K562 (cell line): ENCODE results near the gene TMEM184B. TPM values are rescaled to one million over a fixed set of nuclear protein-coding genes. Genes with fewer than 3 reads are reported as not detected.

ENCODE experiments used
- ATAC-seq: fragments of 200-7000 bp; cut with Tn5 transposase; 3 replicates; pipeline ENCODE4 v1.9.1; 2020; ENCODE audit warnings: moderate library complexity
- BruUV-seq: library from RNA; stranded (reverse); fragments of 400-500 nt; replicated peaks from 2 replicates; lab custom pipeline; 2021; lab: Mats Ljungman, UMichigan
- CTCF ChIA-PET: fragments of 300-600 bp; formaldehyde crosslinking; extraction: SDS; loops from one replicate; lab custom pipeline; 2021; ENCODE audit warnings: low intra/inter-chr PET ratio; lab: Yijun Ruan, JAX
- POLR2A ChIA-PET: fragments of 300-600, 350-650 bp; sonication (Branson Sonifier 250); formaldehyde crosslinking; extraction: SDS; loops from one replicate; lab custom pipeline; 2021; ENCODE audit warnings: antibody characterized with exemption, inconsistent platforms; lab: Yijun Ruan, JAX
- DNase-seq, 4 experiments: peaks; one replicate each; pipeline versions ENCODE4 v3.0.0 to v3.0.0-alpha.2; 2011 to 2018; ENCODE audit warnings: low spot score in 3 of 4, mixed read lengths in 3 of 4; ENCODE audit errors: extremely low read depth in 1 of 4
- FAIRE-seq: peaks from 2 replicates; lab custom pipeline; 2011; peaks lifted over from hg19 to GRCh38; lab: Jason Lieb, UNC
- H2AFZ ChIP-seq: 2 replicates; pipeline ENCODE4 v1.6.0; 2011; ENCODE audit warnings: low read depth, low read length, control low read depth, inconsistent platforms
- H3K27ac ChIP-seq: fragments of 200-600 bp; 3 replicates; pipeline ENCODE4 v1.8.0; 2011; ENCODE audit warnings: low read depth, mild to moderate bottlenecking, control low read depth, inconsistent platforms, low read length, moderate library complexity, mixed read lengths; ENCODE audit errors: extremely low read depth
- H3K27me3 ChIP-seq, 2 experiments: fragments of 300-600 bp in 1 of 2; 2 replicates in 1 of 2; 3 replicates in 1 of 2; pipeline versions ENCODE4 v1.6.0 to v1.8.0; 2011; ENCODE audit warnings: inconsistent platforms in 2 of 2, low read length in 2 of 2, mild to moderate bottlenecking in 1 of 2, mixed read lengths in 1 of 2, moderate library complexity in 1 of 2; ENCODE audit not compliant: control insufficient read depth in 2 of 2, insufficient read depth in 2 of 2
- H3K36me3 ChIP-seq: fragments of 300-600 bp; 3 replicates; pipeline ENCODE4 v1.8.0; 2011; ENCODE audit warnings: mild to moderate bottlenecking, low read length, inconsistent platforms; ENCODE audit not compliant: control insufficient read depth, insufficient read depth
- H3K4me1 ChIP-seq, 2 experiments: fragments of 200-600 bp in 1 of 2; replicated peaks in 1 of 2; 2 replicates in 1 of 2; 3 replicates in 1 of 2; pipeline versions ENCODE4 v1.5.1 to v1.8.0; 2011; ENCODE audit warnings: inconsistent platforms in 2 of 2, low read length in 2 of 2, mild to moderate bottlenecking in 1 of 2, mixed read lengths in 1 of 2, moderate library complexity in 1 of 2; ENCODE audit not compliant: control insufficient read depth in 2 of 2, insufficient read depth in 2 of 2
- H3K4me2 ChIP-seq: 2 replicates; pipeline ENCODE4 v1.6.1; 2011; ENCODE audit warnings: low read length, control low read depth, inconsistent platforms, mixed read lengths; ENCODE audit not compliant: insufficient read depth
- H3K4me3 ChIP-seq: fragments of 200-600 bp; sonication (generic), shearing (Covaris generic); 2 replicates; pipeline ENCODE4 v1.5.1; 2016; ENCODE audit warnings: control low read depth, inconsistent platforms
- H3K79me2 ChIP-seq: fragments of 200-600 bp; 3 replicates; pipeline ENCODE4 v1.8.0; 2011; ENCODE audit warnings: low read length, inconsistent platforms; ENCODE audit not compliant: control insufficient read depth, insufficient read depth
- H3K9ac ChIP-seq, 2 experiments: 2 replicates each; pipeline versions ENCODE4 v1.6.0 to v1.6.1; 2011; ENCODE audit warnings: low read depth in 2 of 2, low read length in 2 of 2, control low read depth in 1 of 2, inconsistent platforms in 1 of 2, mild to moderate bottlenecking in 1 of 2, mixed read lengths in 1 of 2; ENCODE audit not compliant: insufficient read depth in 1 of 2
- H3K9me1 ChIP-seq: one replicate; pipeline ENCODE4 v1.6.0; 2011; ENCODE audit warnings: inconsistent platforms, mild to moderate bottlenecking, low read length, moderate library complexity; ENCODE audit not compliant: control insufficient read depth, insufficient read depth
- H3K9me3 ChIP-seq: replicated peaks from 2 replicates; pipeline ENCODE4 v1.5.1; 2011; ENCODE audit warnings: low read depth, low read length, inconsistent platforms; ENCODE audit not compliant: control insufficient read depth, insufficient read depth
- H4K20me1 ChIP-seq: replicated peaks from 2 replicates; pipeline ENCODE4 v1.6.1; 2011; ENCODE audit warnings: low read length, inconsistent platforms, mixed read lengths; ENCODE audit not compliant: control insufficient read depth, insufficient read depth
- KLF10 ChIP-seq: fragments of 250-450 bp; sonication (Bioruptor Pico); IDR thresholded peaks from 2 replicates; pipeline ENCODE4 v1.6.1; 2021; ENCODE audit warnings: matching md5 sums
- NFIX ChIP-seq: fragments of 250-450 bp; sonication (Bioruptor Pico); IDR thresholded peaks from 2 replicates; pipeline ENCODE4 v1.4.0; 2020; ENCODE audit warnings: low read depth, mild to moderate bottlenecking, moderate library complexity
- RBBP5 ChIP-seq: fragments of 200-600 bp; sonication (generic); IDR thresholded peaks from 2 replicates; pipeline ENCODE4 v1.6.1; 2012; ENCODE audit warnings: borderline replicate concordance, mild to moderate bottlenecking, low read length, control low read depth, inconsistent platforms; ENCODE audit not compliant: insufficient read depth, poor library complexity, severe bottlenecking
- SFPQ ChIP-seq: fragments of 200-400 bp; formaldehyde crosslinking; IDR thresholded peaks from 2 replicates; pipeline ENCODE4 v1.6.1; 2017; ENCODE audit warnings: mild to moderate bottlenecking, low read depth, low read length, moderate library complexity
- TRIM25 ChIP-seq: fragments of 450-650 bp; IDR thresholded peaks from 2 replicates; pipeline ENCODE4 v1.7.0; 2016; ENCODE audit warnings: borderline replicate concordance
- ZNF12 ChIP-seq: sonication (generic); formaldehyde crosslinking; IDR thresholded peaks from 2 replicates; pipeline ENCODE4 v1.4.0; 2020; ENCODE audit warnings: mild to moderate bottlenecking, missing genetic modification reagents
- WGBS: fragments of 100-300 bp; shearing (Covaris generic); methylation state at CpG from one replicate; pipeline ENCODE4 v1.1.6; 2016; ENCODE audit warnings: low coverage, mixed read lengths; ENCODE audit not compliant: insufficient coverage; ENCODE audit errors: missing lambda C conversion rate; 5-methylcytosine and 5-hydroxymethylcytosine counted together
- in situ Hi-C: fragments of 300-500 bp; cut with MboI; formaldehyde crosslinking; loops from 4 replicates; pipeline ENCODE4 v1.15.0; 2018; ENCODE audit warnings: inconsistent platforms, mixed read lengths
- intact Hi-C: fragments of 100-400 bp; cut with micrococcal nuclease; formaldehyde crosslinking; loops from 2 replicates; pipeline ENCODE4 v1.14.2; 2022
- polyA plus RNA-seq, 8 experiments: library from polyadenylated mRNA; depleted of rRNA in 4 of 8; stranded (reverse) in 5 of 8; unstranded in 3 of 8; fragments of >200 nt; fragmentation: Nextera tagmentation in 2 of 8; fragmentation: Illumina TruSeq in 1 of 8; extraction: Ambion mirVana in 2 of 8; extraction: Trizol in 1 of 8; gene quantifications; 2 replicates each; pipeline versions ENCODE4 v1.2.1 to v1.2.3, GENCODE V29; 2011 to 2014; ENCODE audit warnings: inconsistent platforms in 1 of 8, missing spikeins in 1 of 8
- total RNA-seq, 7 experiments: library from RNA; depleted of rRNA in 6 of 7; stranded (reverse); fragments of >200 nt in 6 of 7; fragmentation: Illumina TruSeq in 2 of 7; extraction: Trizol in 2 of 7; gene quantifications; 2 replicates each; pipeline versions ENCODE4 v1.2.1 to v1.2.3, GENCODE V29; 2011 to 2021; ENCODE audit warnings: low replicate concordance in 1 of 7

TMEM184B gene
- total and polyA plus RNA-seq, 9 of the 15 experiments (the other 6 are each of a cell fraction or from before 2014, with no cell fraction given), result 0.31 to 25.1 (median 6.2) TPM

- ATAC-seq, result no peak
- H2AFZ ChIP-seq, result no peak overlapping the region
- no peak overlapping the region for H3K4me3 ChIP-seq
- H3K9me1 ChIP-seq, result no peaks in the 10 kb centered on the region
- H3K4me1 ChIP-seq, result peaks cover 0 to 6% of the 10 kb centered on the region in 2 experiments; a peak in 2 of 5 replicates
- ChIA-PET CTCF (no interaction called here), POLR2A (interaction anchor here (0.6 to 1.4 kb wide), 2 partner anchors 13 to 116 kb away, joined by 3 to 4 read pairs; no protein-coding TSS in a partner anchor)
- 74% methylated on average over 3 of the region's 4 CpGs for WGBS
- in situ Hi-C loops (no loop called here), intact Hi-C loops (no loop called here)
- H3K79me2 ChIP-seq, result no peaks in the 10 kb centered on the region
- no peak overlapping the region for H3K9ac ChIP-seq
- no peaks in the 10 kb centered on the region for H3K9me3 ChIP-seq
- DNase-seq, result no peak
- H3K4me2 ChIP-seq, result no peak overlapping the region
- no peaks in the 10 kb centered on the region for H3K27me3 ChIP-seq
- no peak for FAIRE-seq
- H4K20me1 ChIP-seq, result no peaks in the 10 kb centered on the region
- no peak overlapping the region for H3K27ac ChIP-seq
- TF ChIP-seq ZNF12 (CRISPR knock-in tag) (no peak), RBBP5 (no peak), SFPQ (no peak), KLF10 (CRISPR knock-in tag) (no peak), TRIM25 (no peak), NFIX (CRISPR knock-in tag) (no peak)
- H3K36me3 ChIP-seq, result peaks cover 81% of the 10 kb centered on the region; the same call in 2 of the 3 replicates
- no TSS peak for BruUV-seq
These were observed 23.6 kb upstream of the TMEM184B start for GRCh38 chr22:38296372-38296771.
